ENCODE measurements around the gene DNASE1L3. TPM values are rescaled to one million over a fixed set of nuclear protein-coding genes. Genes with fewer than 3 reads are reported as not detected.

The DNASE1L3 gene
- total RNA-seq, 1 donor from 2014 or later = 0.22 TPM

DNA sequence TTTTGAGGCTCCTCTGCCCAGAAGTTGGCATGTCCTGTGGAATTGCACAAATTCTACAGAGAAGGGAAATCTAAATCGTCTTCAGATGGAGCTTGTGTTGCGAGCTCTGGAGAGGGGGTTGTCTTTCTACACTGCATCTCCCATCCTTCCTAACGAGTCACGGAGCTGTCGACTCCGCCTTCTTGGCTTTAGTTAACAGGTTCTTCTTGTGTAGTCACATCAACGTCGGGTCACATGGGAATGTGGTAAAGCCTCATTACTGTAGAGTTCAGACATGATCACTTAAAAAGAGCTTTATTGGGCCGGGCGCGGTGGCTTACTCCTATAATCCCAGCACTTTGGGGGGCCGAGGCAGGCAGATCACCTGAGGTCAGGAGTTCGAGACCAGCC, 60.0 kb downstream of the DNASE1L3 start:
- no peak for DNase-seq (ENCODE audit: low spot score in 2 of 2, unreplicated experiment in 2 of 2)

DNA sequence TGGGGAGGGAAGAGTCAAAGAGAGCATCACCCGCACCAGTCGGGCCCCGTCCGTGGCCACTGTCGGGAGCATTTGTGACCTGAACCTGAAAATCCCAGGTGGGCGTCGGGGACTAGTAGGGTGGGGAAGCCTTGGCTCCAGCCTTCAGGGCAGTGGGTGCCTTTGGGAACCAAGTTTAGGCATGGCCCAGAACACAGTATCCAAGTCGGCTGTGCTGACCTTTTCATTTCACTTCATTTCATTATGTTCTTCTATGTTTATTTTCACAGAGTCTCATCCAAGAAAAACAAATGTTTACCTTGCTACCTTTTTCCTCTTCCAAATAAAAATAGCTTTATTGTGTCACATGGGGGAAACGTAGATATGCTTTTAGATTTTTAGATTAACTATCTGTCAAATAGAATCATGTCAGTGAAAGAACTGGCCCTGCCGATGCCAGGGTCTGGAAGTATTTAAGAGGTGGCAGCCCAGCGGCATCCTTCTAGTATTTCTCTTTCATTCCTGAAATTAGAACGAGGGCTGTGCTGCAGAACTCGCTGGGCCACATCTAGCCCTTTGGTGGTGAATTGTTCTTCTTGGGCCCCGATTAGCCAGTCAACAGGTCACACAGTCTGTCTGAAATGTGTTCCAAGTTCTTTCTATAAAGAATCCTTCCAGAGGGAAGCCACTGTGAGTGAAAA, 60.5 kb downstream of the DNASE1L3 start:
- H3K4me1 Mint-ChIP-seq = no peaks in the 10 kb centered on the region
- no peaks in the 10 kb centered on the region for H3K9me3 Mint-ChIP-seq
- H3K27me3 Mint-ChIP-seq (ENCODE audit: low read depth) = no peaks in the 10 kb centered on the region
- TF ChIP-seq, protein P1, sequence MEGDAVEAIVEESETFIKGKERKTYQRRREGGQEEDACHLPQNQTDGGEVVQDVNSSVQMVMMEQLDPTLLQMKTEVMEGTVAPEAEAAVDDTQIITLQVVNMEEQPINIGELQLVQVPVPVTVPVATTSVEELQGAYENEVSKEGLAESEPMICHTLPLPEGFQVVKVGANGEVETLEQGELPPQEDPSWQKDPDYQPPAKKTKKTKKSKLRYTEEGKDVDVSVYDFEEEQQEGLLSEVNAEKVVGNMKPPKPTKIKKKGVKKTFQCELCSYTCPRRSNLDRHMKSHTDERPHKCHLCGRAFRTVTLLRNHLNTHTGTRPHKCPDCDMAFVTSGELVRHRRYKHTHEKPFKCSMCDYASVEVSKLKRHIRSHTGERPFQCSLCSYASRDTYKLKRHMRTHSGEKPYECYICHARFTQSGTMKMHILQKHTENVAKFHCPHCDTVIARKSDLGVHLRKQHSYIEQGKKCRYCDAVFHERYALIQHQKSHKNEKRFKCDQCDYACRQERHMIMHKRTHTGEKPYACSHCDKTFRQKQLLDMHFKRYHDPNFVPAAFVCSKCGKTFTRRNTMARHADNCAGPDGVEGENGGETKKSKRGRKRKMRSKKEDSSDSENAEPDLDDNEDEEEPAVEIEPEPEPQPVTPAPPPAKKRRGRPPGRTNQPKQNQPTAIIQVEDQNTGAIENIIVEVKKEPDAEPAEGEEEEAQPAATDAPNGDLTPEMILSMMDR (IDR thresholded peaks at IDR 0.05; ENCODE audit: unreplicated experiment) = no peak
- no peak overlapping the region for H3K27ac Mint-ChIP-seq
- H3K4me3 Mint-ChIP-seq = no peak overlapping the region
- H3K36me3 Mint-ChIP-seq = peaks cover 62% of the 10 kb centered on the region
- DNase-seq (ENCODE audit: low spot score in 2 of 2, unreplicated experiment in 2 of 2) = no peak

More for the DNA sequence above, 60.0 kb downstream of the DNASE1L3 start:
- TF ChIP-seq, protein P1 (IDR thresholded peaks at IDR 0.05; ENCODE audit: unreplicated experiment) = no peak
- H3K36me3 Mint-ChIP-seq = peaks cover 62% of the 10 kb centered on the region
- no peaks in the 10 kb centered on the region for H3K27me3 Mint-ChIP-seq (ENCODE audit: low read depth)
- H3K4me1 Mint-ChIP-seq = no peaks in the 10 kb centered on the region
- H3K4me3 Mint-ChIP-seq = no peak overlapping the region
- no peaks in the 10 kb centered on the region for H3K9me3 Mint-ChIP-seq
- no peak overlapping the region for H3K27ac Mint-ChIP-seq

- H3K4me3 Mint-ChIP-seq = no peak overlapping the region
- H3K9me3 Mint-ChIP-seq = no peaks in the 10 kb centered on the region
- TF ChIP-seq, protein P1 (IDR thresholded peaks at IDR 0.05; ENCODE audit: unreplicated experiment) = no peak
- H3K4me1 Mint-ChIP-seq = no peaks in the 10 kb centered on the region
- H3K27me3 Mint-ChIP-seq (ENCODE audit: low read depth) = no peaks in the 10 kb centered on the region
- DNase-seq (ENCODE audit: low spot score in 2 of 2, unreplicated experiment in 2 of 2) = no peak
- H3K27ac Mint-ChIP-seq = no peak overlapping the region
- peaks cover 52% of the 10 kb centered on the region for H3K36me3 Mint-ChIP-seq
These were observed 62.7 kb downstream of the DNASE1L3 start for GRCh38 chr3:58148049-58148448.

DNA sequence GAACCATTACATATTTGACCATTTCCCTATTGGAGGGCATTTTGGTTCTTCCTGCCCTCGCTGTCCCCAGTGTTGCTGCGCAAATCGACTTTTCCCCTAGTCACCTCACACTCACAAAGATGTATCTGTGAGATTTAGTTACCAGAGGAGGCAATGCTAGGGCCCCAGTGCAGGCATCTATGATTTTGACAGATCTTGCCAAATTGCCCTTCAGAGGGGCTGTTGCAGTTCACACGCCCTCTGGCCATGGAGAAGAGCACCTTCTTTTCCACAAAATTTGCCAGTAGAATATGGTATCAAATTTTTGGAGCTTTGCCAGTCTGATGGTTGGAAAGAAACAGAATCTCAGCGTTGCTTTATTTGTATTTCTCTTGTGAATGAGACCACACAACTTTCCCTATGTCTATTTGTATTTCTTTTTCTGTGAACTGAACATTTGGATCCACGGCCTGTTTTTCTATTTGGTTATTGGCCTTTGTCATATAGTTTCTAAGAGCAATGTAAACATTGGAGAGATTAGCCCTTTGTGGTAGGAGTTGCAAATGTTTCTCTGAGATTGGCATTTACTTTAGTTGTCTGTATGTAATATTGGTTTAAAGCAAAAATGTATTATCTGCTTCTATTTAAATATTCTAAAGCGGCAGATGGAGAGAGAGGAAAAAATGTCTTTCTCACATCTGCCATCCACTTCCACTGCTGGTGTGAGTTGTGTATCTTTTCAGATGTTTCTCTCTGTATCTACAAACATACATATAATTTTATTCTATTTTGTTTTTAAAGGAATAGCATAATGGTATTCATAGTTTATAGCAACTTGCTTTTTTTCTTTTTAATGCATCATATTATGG, 66.1 kb downstream of the DNASE1L3 start:
- H3K27ac Mint-ChIP-seq = no peak overlapping the region
- no peaks in the 10 kb centered on the region for H3K27me3 Mint-ChIP-seq (ENCODE audit: low read depth)
- TF ChIP-seq, protein P1 (IDR thresholded peaks at IDR 0.05; ENCODE audit: unreplicated experiment) = no peak
- DNase-seq (ENCODE audit: low spot score in 2 of 2, unreplicated experiment in 2 of 2) = no peak
- H3K4me1 Mint-ChIP-seq = no peaks in the 10 kb centered on the region
- no peak overlapping the region for H3K4me3 Mint-ChIP-seq
- peaks cover 48% of the 10 kb centered on the region for H3K36me3 Mint-ChIP-seq
- H3K9me3 Mint-ChIP-seq = no peaks in the 10 kb centered on the region

DNA sequence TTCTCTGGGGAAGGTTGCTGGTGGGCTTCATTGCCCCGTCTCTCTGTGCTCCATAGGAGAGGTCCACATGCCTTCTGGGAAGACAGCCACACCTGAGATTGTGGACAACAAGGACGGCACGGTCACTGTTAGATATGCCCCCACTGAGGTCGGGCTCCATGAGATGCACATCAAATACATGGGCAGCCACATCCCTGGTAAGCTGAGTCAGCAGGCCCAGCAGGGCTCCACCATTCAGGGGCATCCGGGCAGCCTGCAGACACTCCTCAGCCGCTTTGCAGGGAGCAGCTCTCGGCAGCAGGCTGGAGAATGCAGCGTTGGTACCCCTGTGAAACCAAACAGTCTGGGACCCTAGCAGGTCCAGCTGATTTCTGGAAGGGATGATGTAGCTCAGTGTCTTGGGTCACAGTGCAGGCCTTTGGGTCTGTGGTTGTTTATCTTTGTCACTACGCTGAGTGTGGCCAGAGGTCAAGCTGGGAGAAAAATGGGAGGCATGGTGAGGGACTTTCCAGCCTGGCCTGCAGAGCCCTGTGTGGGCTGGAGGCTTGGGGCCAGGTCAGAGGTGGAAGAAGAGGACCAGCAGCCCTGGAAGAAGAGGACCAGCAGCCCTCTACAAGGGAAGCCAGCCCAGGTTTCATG, 67.2 kb downstream of the DNASE1L3 start:
- no peak for DNase-seq (ENCODE audit: low spot score in 2 of 2, unreplicated experiment in 2 of 2)
- Mint-ChIP-seq H3K27ac (no peak overlapping the region), H3K9me3 (no peaks in the 10 kb centered on the region), H3K4me3 (no peak overlapping the region), H3K4me1 (no peaks in the 10 kb centered on the region), H3K36me3 (peaks cover 47% of the 10 kb centered on the region), H3K27me3 (ENCODE audit: low read depth) (no peaks in the 10 kb centered on the region)
- TF ChIP-seq, protein P1 (IDR thresholded peaks at IDR 0.05; ENCODE audit: unreplicated experiment) = no peak

Other genes starting within 250 kb of the DNASE1L3 start
- 173 to 190 TPM (median 177 TPM) in 3 replicates for gene FLNB, start 202.6 kb downstream of the DNASE1L3 start, total RNA-seq
- gene ABHD6, start 26.8 kb upstream of the DNASE1L3 start, total RNA-seq = 3.3 to 4.9 TPM (median 4.2 TPM) in 3 replicates
- gene RPP14, start 95.3 kb upstream of the DNASE1L3 start, total RNA-seq = 19.0 to 24.2 TPM (median 21.3 TPM) in 3 replicates
- 7.7 to 9.4 TPM (median 8.3 TPM) in 3 replicates for gene HTD2, start 95.5 kb upstream of the DNASE1L3 start, total RNA-seq
- 15.0 to 15.9 TPM (median 15.4 TPM) in 3 replicates for gene PXK, start 121.9 kb upstream of the DNASE1L3 start, total RNA-seq
- 63.1 to 69.4 TPM (median 64.4 TPM) in 3 replicates for gene PDHB, start 222.9 kb upstream of the DNASE1L3 start, total RNA-seq